ENCODE measurements around the gene SLF2. TPM values are rescaled to one million over a fixed set of nuclear protein-coding genes. Genes with fewer than 3 reads are reported as not detected.

Gene SLF2
- total and polyA plus RNA-seq, 2 of the 13 experiments (the other 11 are each of a cell fraction or from before 2014, with no cell fraction given) = 12.2 to 48.1 TPM

- TF ChIP-seq REPIN1 (CRISPR knock-in tag; IDR thresholded peaks at IDR 0.05; ENCODE audit: borderline replicate concordance, low read depth) (peak; percentile 60; the same call in 1 of the 2 replicates), MIER2 (CRISPR knock-in tag; IDR thresholded peaks at IDR 0.05) (no peak), ZNF674 (CRISPR knock-in tag; IDR thresholded peaks at IDR 0.05; ENCODE audit: low read depth) (no peak), FOXA1 (IDR thresholded peaks at IDR 0.05) (no peak), FOXA1 (CRISPR knock-in tag; IDR thresholded peaks at IDR 0.05) (no peak), ZNF101 (CRISPR knock-in tag; IDR thresholded peaks at IDR 0.05; ENCODE audit: borderline replicate concordance, low read depth) (no peak), ATM (IDR thresholded peaks at IDR 0.05; ENCODE audit: borderline replicate concordance) (no peak), YEATS2 (CRISPR knock-in tag; IDR thresholded peaks at IDR 0.05; ENCODE audit: borderline replicate concordance) (peak; percentile 11; the same call in 1 of the 2 replicates), HNRNPK (IDR thresholded peaks at IDR 0.05; ENCODE audit: low read depth, low read length, poor library complexity, severe bottlenecking) (peak; percentile 99), MEF2D (CRISPR knock-in tag; IDR thresholded peaks at IDR 0.05) (peak; percentile 80; the same call in 1 of the 2 replicates), BRD4 (CRISPR knock-in tag; IDR thresholded peaks at IDR 0.05) (peak; percentile 90), ZNF18 (CRISPR knock-in tag; IDR thresholded peaks at IDR 0.05; ENCODE audit: insufficient replicate concordance) (peak; percentile 55)
- TF ChIP-seq, protein P1, sequence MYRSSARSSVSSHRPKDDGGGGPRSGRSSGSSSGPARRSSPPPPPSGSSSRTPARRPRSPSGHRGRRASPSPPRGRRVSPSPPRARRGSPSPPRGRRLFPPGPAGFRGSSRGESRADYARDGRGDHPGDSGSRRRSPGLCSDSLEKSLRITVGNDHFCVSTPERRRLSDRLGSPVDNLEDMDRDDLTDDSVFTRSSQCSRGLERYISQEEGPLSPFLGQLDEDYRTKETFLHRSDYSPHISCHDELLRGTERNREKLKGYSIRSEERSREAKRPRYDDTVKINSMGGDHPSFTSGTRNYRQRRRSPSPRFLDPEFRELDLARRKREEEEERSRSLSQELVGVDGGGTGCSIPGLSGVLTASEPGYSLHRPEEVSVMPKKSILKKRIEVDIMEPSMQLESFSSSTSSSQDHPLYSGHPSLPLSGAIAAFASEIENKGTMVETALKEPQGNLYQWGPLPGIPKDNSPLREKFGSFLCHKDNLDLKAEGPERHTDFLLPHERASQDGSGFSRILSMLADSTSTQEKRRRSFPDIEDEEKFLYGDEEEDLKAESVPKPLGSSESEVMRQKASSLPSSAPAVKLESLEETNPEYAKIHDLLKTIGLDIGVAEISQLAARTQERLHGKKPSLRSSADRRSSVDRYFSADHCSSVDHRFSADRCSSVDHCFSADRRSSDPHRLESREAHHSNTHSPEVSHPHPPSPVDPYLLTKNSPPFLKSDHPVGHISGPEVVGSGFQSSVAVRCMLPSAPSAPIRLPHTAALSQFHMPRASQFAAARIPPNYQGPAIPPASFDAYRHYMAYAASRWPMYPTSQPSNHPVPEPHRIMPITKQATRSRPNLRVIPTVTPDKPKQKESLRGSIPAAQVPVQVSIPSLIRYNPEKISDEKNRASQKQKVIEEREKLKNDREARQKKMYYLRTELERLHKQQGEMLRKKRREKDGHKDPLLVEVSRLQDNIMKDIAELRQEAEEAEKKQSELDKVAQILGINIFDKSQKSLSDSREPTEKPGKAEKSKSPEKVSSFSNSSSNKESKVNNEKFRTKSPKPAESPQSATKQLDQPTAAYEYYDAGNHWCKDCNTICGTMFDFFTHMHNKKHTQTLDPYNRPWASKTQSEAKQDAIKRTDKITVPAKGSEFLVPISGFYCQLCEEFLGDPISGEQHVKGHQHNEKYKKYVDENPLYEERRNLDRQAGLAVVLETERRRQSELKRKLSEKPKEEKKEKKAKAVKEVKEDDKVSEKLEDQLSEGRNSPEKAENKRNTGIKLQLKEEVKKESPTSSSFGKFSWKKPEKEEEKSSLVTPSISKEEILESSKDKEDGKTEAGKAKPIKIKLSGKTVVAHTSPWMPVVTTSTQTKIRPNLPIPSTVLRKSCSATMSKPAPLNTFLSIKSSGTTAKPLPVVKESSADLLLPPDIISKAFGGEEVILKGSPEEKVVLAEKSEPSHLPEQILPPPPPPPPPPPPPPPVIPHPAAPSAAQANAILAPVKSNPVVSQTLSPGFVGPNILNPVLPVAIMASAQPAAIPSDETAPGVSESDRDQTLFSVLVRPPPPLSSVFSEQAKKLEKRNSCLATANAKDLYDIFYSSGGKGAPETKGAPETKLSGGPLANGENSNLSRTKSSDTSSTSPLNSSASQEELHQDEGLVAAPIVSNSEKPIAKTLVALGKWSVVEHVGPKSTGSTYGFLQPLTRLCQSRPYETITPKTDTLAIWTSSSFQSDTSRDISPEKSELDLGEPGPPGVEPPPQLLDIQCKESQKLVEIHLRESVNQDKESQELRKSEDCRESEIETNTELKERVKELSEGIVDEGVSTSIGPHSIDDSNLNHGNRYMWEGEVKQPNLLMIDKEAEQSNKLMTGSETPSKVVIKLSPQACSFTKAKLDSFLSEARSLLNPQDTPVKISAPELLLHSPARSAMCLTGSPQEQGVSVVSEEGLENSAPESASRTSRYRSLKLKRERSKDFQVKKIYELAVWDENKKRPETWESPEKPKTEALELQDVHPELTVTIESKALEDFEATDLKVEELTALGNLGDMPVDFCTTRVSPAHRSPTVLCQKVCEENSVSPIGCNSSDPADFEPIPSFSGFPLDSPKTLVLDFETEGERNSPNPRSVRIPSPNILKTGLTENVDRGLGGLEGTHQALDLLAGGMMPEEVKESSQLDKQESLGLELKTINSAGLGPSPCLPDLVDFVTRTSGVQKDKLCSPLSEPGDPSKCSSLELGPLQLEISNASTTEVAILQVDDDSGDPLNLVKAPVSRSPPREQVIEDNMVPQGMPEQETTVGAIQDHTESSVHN (CRISPR knock-in tag; IDR thresholded peaks at IDR 0.05) = no peak
- TF ChIP-seq, protein P2, sequence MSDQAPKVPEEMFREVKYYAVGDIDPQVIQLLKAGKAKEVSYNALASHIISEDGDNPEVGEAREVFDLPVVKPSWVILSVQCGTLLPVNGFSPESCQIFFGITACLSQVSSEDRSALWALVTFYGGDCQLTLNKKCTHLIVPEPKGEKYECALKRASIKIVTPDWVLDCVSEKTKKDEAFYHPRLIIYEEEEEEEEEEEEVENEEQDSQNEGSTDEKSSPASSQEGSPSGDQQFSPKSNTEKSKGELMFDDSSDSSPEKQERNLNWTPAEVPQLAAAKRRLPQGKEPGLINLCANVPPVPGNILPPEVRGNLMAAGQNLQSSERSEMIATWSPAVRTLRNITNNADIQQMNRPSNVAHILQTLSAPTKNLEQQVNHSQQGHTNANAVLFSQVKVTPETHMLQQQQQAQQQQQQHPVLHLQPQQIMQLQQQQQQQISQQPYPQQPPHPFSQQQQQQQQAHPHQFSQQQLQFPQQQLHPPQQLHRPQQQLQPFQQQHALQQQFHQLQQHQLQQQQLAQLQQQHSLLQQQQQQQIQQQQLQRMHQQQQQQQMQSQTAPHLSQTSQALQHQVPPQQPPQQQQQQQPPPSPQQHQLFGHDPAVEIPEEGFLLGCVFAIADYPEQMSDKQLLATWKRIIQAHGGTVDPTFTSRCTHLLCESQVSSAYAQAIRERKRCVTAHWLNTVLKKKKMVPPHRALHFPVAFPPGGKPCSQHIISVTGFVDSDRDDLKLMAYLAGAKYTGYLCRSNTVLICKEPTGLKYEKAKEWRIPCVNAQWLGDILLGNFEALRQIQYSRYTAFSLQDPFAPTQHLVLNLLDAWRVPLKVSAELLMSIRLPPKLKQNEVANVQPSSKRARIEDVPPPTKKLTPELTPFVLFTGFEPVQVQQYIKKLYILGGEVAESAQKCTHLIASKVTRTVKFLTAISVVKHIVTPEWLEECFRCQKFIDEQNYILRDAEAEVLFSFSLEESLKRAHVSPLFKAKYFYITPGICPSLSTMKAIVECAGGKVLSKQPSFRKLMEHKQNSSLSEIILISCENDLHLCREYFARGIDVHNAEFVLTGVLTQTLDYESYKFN (CRISPR knock-in tag; conservative IDR thresholded peaks at IDR 0.05) = peak; percentile 72
Measured at GRCh38 chr10:100912605-100913469, at the start of gene SLF2 (continued).

All from HepG2 (cell line).